Activated T-helper 1 cell treated with anti-CD3 and anti-CD28 coated beads, Interleukin-12 subunit alpha, Interleukin-12 subunit beta, Interleukin-2, Interleukin-4 antibody, amounts not matched to agents 30 ng/mL and 10 ng/mL and 1 ng/mL, durations not matched to agents 14 hours and 24 hours and 36 hours (primary cell): ENCODE measurements around the gene MEP1B. TPM values are rescaled to one million over a fixed set of nuclear protein-coding genes. Genes with fewer than 3 reads are reported as not detected.
A peak's percentile ranks its signal among the peaks of the same experiment; 100 is the strongest.
"Not testable (repeated sequence)": the region's sequence is repeated elsewhere in the genome, so short reads cannot be mapped to it uniquely, and the experiment has no call there.

ENCODE experiments used
- DNase-seq: peaks from one replicate; pipeline ENCODE4 v3.0.0; 2021; ENCODE audit warnings: low spot score
- H3K27ac Mint-ChIP-seq: one replicate; pipeline ENCODE4 v1.8.0; 2021; ENCODE audit warnings: mild to moderate bottlenecking, mixed read lengths
- H3K27me3 Mint-ChIP-seq: one replicate; pipeline ENCODE4 v1.8.0; 2022; ENCODE audit warnings: mild to moderate bottlenecking, moderate library complexity, mixed read lengths; ENCODE audit not compliant: insufficient read depth
- H3K36me3 Mint-ChIP-seq: one replicate; pipeline ENCODE4 v1.8.0; 2021; ENCODE audit warnings: low read depth, mixed read lengths
- H3K4me1 Mint-ChIP-seq: one replicate; pipeline ENCODE4 v1.8.0; 2021; ENCODE audit warnings: low read depth, mixed read lengths
- H3K4me3 Mint-ChIP-seq: one replicate; pipeline ENCODE4 v1.8.0; 2021; ENCODE audit warnings: mild to moderate bottlenecking, moderate library complexity, mixed read lengths
- H3K9me3 Mint-ChIP-seq: one replicate; pipeline ENCODE4 v1.8.0; 2021; ENCODE audit warnings: mixed read lengths
- intact Hi-C: fragments of 100-400 bp; cut with micrococcal nuclease; formaldehyde crosslinking; loops from one replicate; pipeline ENCODE4 v1.15.1; 2024
- total RNA-seq: library from RNA; stranded (reverse); gene quantifications from 2 replicates; pipeline ENCODE4 v1.2.3, GENCODE V29; 2022

Gene MEP1B
- total RNA-seq = 0.20 TPM in 1 of 2 replicates, not detected in the other

GRCh38 chr18:32189790-32190189, at the start of gene MEP1B:
Gene MEP1B, plus strand, starts transcription at chr18:32190039. Its CDS starts 32 bp downstream, at chr18:32190071.
- Mint-ChIP-seq H3K9me3 (no peaks in the 10 kb centered on the region), H3K4me1 (no peaks in the 10 kb centered on the region), H3K4me3 (no peak within 1 kb of the TSS), H3K27ac (no peak within 1 kb of the TSS), H3K36me3 (no peaks in the 10 kb centered on the region), H3K27me3 (no peaks in the 10 kb centered on the region)
- no peak for DNase-seq
- intact Hi-C loops = no loop called here

GRCh38 chr18:32148185-32148870, 41.5 kb upstream of the MEP1B start:
- peaks cover 14% of the 10 kb centered on the region for H3K4me1 Mint-ChIP-seq
- no peaks in the 10 kb centered on the region for H3K36me3 Mint-ChIP-seq
- H3K27me3 Mint-ChIP-seq = peaks cover 27% of the 10 kb centered on the region
- H3K27ac Mint-ChIP-seq = no peak overlapping the region
- DNase-seq = no peak
- intact Hi-C loops = no loop called here
- H3K9me3 Mint-ChIP-seq = peaks cover 3% of the 10 kb centered on the region
- H3K4me3 Mint-ChIP-seq = no peak overlapping the region

DNA sequence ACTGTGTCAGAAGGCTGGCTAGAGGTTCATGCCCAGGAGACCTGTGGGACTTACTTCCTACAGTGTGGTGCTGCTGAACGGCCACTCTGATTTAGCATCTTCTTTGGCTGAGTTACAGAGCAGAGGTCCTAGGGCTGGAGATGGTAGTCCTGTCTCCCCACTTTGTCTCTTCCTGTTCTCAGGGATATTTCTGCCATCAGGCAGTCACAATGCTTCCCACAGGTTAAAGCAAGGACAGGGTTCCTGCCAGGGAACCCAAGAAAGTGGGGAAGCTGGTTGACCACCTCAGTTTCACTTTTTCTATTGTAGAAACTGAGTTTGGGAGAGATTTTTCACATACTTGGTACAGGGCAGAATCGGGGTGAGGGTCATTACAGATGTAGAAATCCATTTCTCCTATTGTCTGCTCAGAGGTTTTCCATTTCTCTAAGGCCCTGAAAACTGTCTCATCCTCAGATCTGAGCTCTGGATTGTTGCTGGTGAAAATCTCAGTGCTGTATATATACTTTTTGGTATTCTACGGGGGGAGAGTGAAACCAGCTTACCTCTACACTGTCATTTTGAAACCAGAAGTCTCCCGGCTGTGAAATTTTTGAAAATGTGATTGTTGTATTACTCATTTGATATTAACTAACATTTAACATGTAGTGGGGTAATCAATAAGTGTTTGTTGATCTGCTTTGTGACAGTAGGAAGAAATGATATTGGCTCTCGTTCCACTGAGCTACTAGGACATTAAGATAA, 37.0 kb upstream of the MEP1B start:
- peaks cover 16% of the 10 kb centered on the region for H3K4me1 Mint-ChIP-seq
- intact Hi-C loops = loop anchor here (10.0 kb wide), 1 partner anchor 122 kb away; no protein-coding TSS in a partner anchor
- no peak for DNase-seq

GRCh38 chr18:32156855-32157254, 33.0 kb upstream of the MEP1B start:
- H3K36me3 Mint-ChIP-seq = no peaks in the 10 kb centered on the region
- intact Hi-C loops = loop anchor here (10.0 kb wide), 1 partner anchor 118 kb away; no protein-coding TSS in a partner anchor
- no peak overlapping the region for H3K4me3 Mint-ChIP-seq
- no peak for DNase-seq
- H3K27ac Mint-ChIP-seq = no peak overlapping the region
- peaks cover 20% of the 10 kb centered on the region for H3K4me1 Mint-ChIP-seq
- peaks cover 3% of the 10 kb centered on the region for H3K9me3 Mint-ChIP-seq
- peaks cover 11% of the 10 kb centered on the region for H3K27me3 Mint-ChIP-seq

More for the DNA sequence above, 37.0 kb upstream of the MEP1B start:
- Mint-ChIP-seq H3K27me3 (peaks cover 26% of the 10 kb centered on the region), H3K4me3 (no peak overlapping the region), H3K27ac (no peak overlapping the region), H3K9me3 (peaks cover 6% of the 10 kb centered on the region), H3K36me3 (no peaks in the 10 kb centered on the region)

DNA sequence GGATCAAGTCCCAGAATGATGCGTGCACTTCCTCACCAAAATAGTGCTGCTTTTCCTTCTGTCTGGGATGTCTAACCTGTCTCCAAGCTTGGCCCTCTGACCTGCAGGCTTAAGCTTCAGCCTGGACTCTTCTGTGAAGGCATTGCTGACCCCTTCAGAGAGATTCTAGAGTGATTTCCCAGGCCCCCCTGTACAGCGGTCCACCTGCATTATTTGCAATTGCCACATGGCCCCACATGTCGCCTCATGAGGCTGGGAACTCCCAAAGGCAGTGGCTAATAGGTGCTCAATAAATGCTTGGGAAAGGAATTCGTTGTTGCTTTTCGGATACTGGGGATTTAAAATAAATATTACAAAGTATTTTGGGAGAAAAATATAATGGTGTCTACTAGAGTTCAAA, 32.3 kb upstream of the MEP1B start:
- Mint-ChIP-seq H3K9me3 (peaks cover 3% of the 10 kb centered on the region), H3K4me1 (peaks cover 14% of the 10 kb centered on the region), H3K36me3 (no peaks in the 10 kb centered on the region), H3K27ac (no peak overlapping the region), H3K27me3 (peaks cover 7% of the 10 kb centered on the region), H3K4me3 (no peak overlapping the region)
- no peak for DNase-seq
- intact Hi-C loops = loop anchor here (10.0 kb wide), 1 partner anchor 117 kb away; no protein-coding TSS in a partner anchor

GRCh38 chr18:32158108-32158624, 31.7 kb upstream of the MEP1B start:
- H3K27ac Mint-ChIP-seq = no peak overlapping the region
- peaks cover 8% of the 10 kb centered on the region for H3K4me1 Mint-ChIP-seq
- H3K27me3 Mint-ChIP-seq = peaks cover 4% of the 10 kb centered on the region
- H3K9me3 Mint-ChIP-seq = peaks cover 3% of the 10 kb centered on the region
- intact Hi-C loops = loop anchor here (1.0 to 10.0 kb wide), 2 partner anchors 117 to 394 kb away; no protein-coding TSS in a partner anchor
- peak overlapping the region; percentile 62 for H3K4me3 Mint-ChIP-seq
- peak; percentile 52 for DNase-seq
- H3K36me3 Mint-ChIP-seq = no peaks in the 10 kb centered on the region

GRCh38 chr18:32158631-32159030, 31.2 kb upstream of the MEP1B start:
- H3K36me3 Mint-ChIP-seq, H3K4me3 Mint-ChIP-seq, H3K27ac Mint-ChIP-seq, DNase-seq, H3K9me3 Mint-ChIP-seq, H3K27me3 Mint-ChIP-seq, H3K4me1 Mint-ChIP-seq: not testable (repeated sequence)
- intact Hi-C loops = loop anchor here (1.0 to 10.0 kb wide), 2 partner anchors 116 to 394 kb away; no protein-coding TSS in a partner anchor

- intact Hi-C loops = no loop called here
- Mint-ChIP-seq H3K9me3 (no peaks in the 10 kb centered on the region), H3K4me3 (no peak overlapping the region), H3K27me3 (peaks cover 4% of the 10 kb centered on the region), H3K27ac (no peak overlapping the region), H3K4me1 (peaks cover 6% of the 10 kb centered on the region), H3K36me3 (no peaks in the 10 kb centered on the region)
- DNase-seq = no peak
Observed at GRCh38 chr18:32160547-32160946, 29.3 kb upstream of the MEP1B start.

DNA sequence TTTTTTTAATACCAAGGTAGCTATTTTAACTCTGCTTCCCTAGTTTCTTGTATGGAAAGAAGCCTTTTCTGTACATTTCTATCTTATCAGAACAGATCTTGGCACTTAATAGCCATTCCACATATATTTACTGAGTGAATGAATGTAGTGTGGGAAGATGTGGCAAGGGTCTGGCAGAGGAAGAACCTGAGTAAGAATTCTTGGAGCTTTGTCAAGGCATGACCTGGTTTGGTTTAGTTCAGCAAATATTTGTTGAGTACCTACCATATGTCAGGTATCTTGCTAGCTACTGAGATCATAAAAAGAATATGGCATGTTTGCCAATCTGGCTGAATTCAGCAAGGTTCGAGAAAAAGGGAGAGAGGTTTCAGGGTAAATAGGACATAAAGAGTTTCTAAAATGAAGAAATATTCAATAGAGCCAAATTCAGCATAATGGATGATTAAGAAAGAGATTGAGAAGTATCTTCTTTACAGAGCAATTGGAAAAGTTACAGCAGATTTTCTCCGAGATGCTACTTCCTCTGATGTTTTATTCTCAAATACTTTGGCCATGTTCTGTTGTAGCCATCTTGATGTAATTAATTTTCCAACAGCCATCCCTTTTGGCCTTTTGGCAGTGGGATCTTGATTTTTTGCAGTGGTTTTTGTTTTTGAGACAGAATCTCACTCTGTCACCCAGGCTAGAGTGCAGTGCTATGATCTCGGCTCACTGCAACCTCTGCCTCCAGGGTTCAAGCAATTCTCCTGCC, 21.7 kb upstream of the MEP1B start:
- intact Hi-C loops = no loop called here
- Mint-ChIP-seq H3K4me1 (no peaks in the 10 kb centered on the region), H3K9me3 (no peaks in the 10 kb centered on the region), H3K27me3 (peaks cover 4% of the 10 kb centered on the region), H3K36me3 (no peaks in the 10 kb centered on the region), H3K27ac (no peak overlapping the region), H3K4me3 (no peak overlapping the region)
- no peak for DNase-seq

GRCh38 chr18:32173654-32174053, 16.2 kb upstream of the MEP1B start:
- no peak overlapping the region for H3K4me3 Mint-ChIP-seq
- no peaks in the 10 kb centered on the region for H3K9me3 Mint-ChIP-seq
- H3K27me3 Mint-ChIP-seq = peaks cover 4% of the 10 kb centered on the region
- H3K36me3 Mint-ChIP-seq = no peaks in the 10 kb centered on the region
- H3K4me1 Mint-ChIP-seq = no peaks in the 10 kb centered on the region
- no peak for DNase-seq
- no peak overlapping the region for H3K27ac Mint-ChIP-seq
- intact Hi-C loops = no loop called here

DNA sequence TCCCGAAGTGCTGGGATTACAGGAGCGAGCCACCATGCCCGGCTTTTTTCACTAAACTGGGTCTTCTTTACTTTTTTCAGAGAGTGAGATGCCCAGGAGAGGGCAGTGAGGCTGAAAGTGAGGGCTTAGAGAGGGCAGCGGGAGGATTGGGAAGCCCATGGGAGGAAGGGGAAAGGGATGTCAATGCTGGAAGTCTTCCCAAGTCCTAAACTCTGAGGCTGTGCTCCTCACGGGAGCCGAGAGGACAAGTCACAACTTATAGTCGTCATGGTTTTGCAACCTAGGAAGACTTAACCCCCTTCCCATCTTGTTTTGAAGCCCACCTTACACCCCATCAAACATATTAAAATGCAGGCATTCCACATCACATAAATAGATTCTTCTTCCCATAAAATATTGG, 15.1 kb upstream of the MEP1B start:
- no peak overlapping the region for H3K4me3 Mint-ChIP-seq
- no peak overlapping the region for H3K27ac Mint-ChIP-seq
- intact Hi-C loops = no loop called here
- H3K36me3 Mint-ChIP-seq = no peaks in the 10 kb centered on the region
- peaks cover 4% of the 10 kb centered on the region for H3K27me3 Mint-ChIP-seq
- no peak for DNase-seq
- H3K4me1 Mint-ChIP-seq = no peaks in the 10 kb centered on the region
- H3K9me3 Mint-ChIP-seq = no peaks in the 10 kb centered on the region

DNA sequence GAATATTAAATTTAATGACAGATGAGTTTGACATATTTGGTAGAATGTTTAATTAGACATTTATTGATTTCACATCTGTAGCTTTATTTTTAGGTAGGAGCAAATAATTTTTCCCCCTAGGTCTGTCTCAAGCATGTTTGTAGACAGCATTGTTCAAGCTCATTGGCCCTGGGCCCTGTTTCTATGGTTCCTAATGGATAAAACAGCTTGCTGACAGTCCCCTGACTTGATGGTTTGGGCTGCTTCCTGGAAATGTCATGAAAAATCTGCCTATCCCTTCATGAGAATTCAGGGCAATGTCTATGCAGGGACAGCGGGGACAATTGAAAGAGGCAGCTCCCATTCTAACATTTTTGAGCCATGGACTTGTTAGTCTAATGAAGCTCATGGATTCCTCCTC, 14.6 kb upstream of the MEP1B start:
- intact Hi-C loops = no loop called here
- H3K4me1 Mint-ChIP-seq = no peaks in the 10 kb centered on the region
- H3K36me3 Mint-ChIP-seq = no peaks in the 10 kb centered on the region

More for the DNA sequence above, 14.6 kb upstream of the MEP1B start:
- Mint-ChIP-seq H3K4me3 (no peak overlapping the region), H3K9me3 (no peaks in the 10 kb centered on the region), H3K27me3 (peaks cover 3% of the 10 kb centered on the region), H3K27ac (no peak overlapping the region)
- DNase-seq = no peak
